Activated B cell treated with CpG ODN at 0.5 μM for 24 hours (primary cell): ENCODE measurements around the gene KLK15. TPM values are rescaled to one million over a fixed set of nuclear protein-coding genes. Genes with fewer than 3 reads are reported as not detected.

Source experiments
- ATAC-seq: fragments of 200-7000 bp; cut with Tn5 transposase; one replicate; pipeline ENCODE4 v1.10.0; 2021; ENCODE audit warnings: low read depth, mild to moderate bottlenecking, moderate library complexity
- CTCF ChIA-PET: fragments of 350-600 bp; sonication (Branson Sonifier 250); formaldehyde crosslinking; loops from one replicate; lab custom pipeline; 2021; ENCODE audit warnings: antibody characterized with exemption; lab: Charles Lee
- POLR2A ChIA-PET: fragments of 350-600 bp; sonication (Branson Sonifier 250); formaldehyde crosslinking; loops from one replicate; lab custom pipeline; 2021; ENCODE audit warnings: antibody characterized with exemption; lab: Charles Lee
- DNase-seq: peaks from one replicate; pipeline ENCODE4 v3.0.0; 2022
- H3K27ac Mint-ChIP-seq: one replicate; pipeline ENCODE4 v1.8.0; 2020; ENCODE audit warnings: mixed read lengths
- H3K27me3 Mint-ChIP-seq: one replicate; pipeline ENCODE4 v1.8.0; 2021; ENCODE audit warnings: mixed read lengths
- H3K36me3 Mint-ChIP-seq: one replicate; pipeline ENCODE4 v1.8.0; 2021; ENCODE audit warnings: low read depth, mixed read lengths
- H3K4me1 Mint-ChIP-seq: one replicate; pipeline ENCODE4 v1.8.0; 2021; ENCODE audit warnings: mixed read lengths
- H3K4me3 Mint-ChIP-seq: one replicate; pipeline ENCODE4 v1.8.0; 2020; ENCODE audit warnings: mild to moderate bottlenecking, mixed read lengths
- H3K9me3 Mint-ChIP-seq: one replicate; pipeline ENCODE4 v1.8.0; 2020; ENCODE audit warnings: mixed read lengths
- intact Hi-C: fragments of 100-400 bp; cut with micrococcal nuclease; formaldehyde crosslinking; loops from one replicate; pipeline ENCODE4 v1.15.1; 2024
- total RNA-seq: library from RNA; stranded (reverse); gene quantifications from 2 replicates; pipeline ENCODE4 v1.2.3, GENCODE V29; 2022
- TF ChIP-seq, protein P1 (sequence below): fragments of 200-600 bp; IDR thresholded peaks from one replicate; pipeline ENCODE4 v1.8.0; 2022; ENCODE audit warnings: antibody characterized with exemption, mild to moderate bottlenecking

KLK15 gene
- total RNA-seq, 1 donor from 2014 or later, result not detected

DNA sequence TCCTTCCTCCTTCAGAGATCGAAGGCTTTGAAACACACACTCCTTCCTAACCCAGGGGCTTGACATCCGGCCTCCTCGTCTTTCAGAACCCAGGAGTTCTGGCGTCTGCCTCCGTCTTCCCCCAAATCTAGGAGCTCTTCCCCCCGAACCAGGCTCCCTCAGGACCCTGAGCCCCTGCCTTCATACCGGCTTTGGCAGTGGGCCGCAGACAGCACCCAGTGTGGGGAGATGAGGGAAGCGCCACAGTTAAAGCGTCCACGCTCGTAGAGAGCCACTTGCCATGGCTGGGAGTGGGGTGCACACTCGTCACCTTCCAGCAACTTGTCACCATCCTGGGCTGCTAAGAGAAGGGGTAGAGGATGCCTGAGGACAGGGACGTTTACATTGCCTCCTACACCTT lies 5.9 kb downstream of the KLK15 start:
- no peak overlapping the region for H3K27ac Mint-ChIP-seq
- intact Hi-C loops, result no loop called here
- no peaks in the 10 kb centered on the region for H3K9me3 Mint-ChIP-seq
- no peak overlapping the region for H3K4me3 Mint-ChIP-seq
- TF ChIP-seq, protein P1, sequence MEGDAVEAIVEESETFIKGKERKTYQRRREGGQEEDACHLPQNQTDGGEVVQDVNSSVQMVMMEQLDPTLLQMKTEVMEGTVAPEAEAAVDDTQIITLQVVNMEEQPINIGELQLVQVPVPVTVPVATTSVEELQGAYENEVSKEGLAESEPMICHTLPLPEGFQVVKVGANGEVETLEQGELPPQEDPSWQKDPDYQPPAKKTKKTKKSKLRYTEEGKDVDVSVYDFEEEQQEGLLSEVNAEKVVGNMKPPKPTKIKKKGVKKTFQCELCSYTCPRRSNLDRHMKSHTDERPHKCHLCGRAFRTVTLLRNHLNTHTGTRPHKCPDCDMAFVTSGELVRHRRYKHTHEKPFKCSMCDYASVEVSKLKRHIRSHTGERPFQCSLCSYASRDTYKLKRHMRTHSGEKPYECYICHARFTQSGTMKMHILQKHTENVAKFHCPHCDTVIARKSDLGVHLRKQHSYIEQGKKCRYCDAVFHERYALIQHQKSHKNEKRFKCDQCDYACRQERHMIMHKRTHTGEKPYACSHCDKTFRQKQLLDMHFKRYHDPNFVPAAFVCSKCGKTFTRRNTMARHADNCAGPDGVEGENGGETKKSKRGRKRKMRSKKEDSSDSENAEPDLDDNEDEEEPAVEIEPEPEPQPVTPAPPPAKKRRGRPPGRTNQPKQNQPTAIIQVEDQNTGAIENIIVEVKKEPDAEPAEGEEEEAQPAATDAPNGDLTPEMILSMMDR, result no peak
- H3K36me3 Mint-ChIP-seq, result no peaks in the 10 kb centered on the region
- peaks cover 29% of the 10 kb centered on the region for H3K27me3 Mint-ChIP-seq
- H3K4me1 Mint-ChIP-seq, result peaks cover 10% of the 10 kb centered on the region
- ChIA-PET CTCF (no interaction called here), POLR2A (no interaction called here)
- no peak for ATAC-seq
- no peak for DNase-seq

DNA sequence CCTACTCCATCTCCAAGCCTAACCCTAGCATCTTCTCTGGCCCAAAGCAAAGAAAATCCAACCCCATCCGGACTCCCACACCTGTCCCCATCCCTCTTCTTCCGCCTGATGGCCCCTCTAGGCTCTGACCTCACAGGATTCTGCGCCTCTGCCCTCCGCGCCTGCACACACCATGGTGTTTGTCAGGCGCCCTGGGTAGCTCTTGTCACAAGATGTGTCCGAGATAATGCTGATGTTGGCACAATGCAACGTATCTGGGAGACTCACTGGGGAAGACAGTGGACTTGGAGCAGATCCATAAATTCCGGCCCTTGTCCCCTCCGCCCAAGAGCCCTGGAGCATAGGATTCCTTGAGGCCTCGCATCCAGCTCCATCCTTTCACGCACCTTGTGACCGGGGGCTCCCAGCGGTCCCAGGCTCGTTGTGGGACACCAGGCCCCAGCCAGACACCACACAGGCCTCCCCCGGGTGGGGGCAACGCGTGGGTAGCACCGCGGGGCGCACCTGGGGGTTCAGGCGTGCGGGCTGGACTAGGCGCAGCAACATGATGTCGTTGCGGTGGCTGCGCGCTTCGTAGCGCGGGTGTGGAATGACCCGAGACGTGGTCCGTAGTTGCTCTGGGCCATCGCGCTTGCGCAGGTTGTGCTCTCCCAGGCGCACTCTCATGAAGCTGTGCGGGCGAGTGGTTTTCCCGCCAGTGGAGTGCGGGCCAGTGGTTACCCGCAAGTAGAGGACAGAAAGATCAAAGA lies 6.7 kb downstream of the KLK15 start:
- H3K4me1 Mint-ChIP-seq, result peaks cover 17% of the 10 kb centered on the region
- CTCF ChIA-PET, result no interaction called here
- H3K27ac Mint-ChIP-seq, result no peak overlapping the region

DNA sequence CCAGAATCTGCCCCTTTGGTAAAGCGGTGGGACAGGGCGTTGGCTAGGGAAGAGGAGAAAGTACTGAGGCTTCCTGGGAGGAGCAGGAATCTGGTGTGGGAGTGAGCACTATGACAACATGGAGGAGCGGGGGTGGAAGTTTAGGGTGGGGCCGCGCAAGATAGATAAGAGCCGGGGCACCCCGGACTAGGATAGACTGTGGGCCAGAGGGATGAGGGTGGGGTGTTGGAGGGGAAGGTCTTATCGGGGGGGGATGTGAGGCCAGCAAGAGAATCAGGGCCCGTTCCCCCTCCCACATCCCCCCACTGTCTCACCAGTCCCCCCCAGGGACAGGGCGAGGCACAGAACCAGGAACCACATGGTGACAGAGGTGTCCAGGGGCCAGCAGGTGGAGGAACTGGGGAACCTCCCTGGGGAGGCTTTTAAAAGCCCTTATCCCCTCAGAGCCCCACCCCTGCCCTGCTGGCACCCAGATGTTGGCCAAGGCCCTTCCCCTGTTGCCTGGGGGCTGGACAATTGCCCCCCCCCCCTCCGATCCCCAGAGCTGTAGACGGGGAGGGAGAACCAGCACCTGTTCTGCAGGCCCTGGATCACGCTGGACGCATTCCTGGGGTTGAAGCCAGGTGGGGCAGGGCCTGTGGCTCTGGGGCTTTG lies 9.9 kb downstream of the KLK15 start, which contains the start of gene KLK1:
Gene KLK1, minus strand, starts transcription at position 399 of the 654 bp plus-strand sequence. Its CDS starts 39 bp downstream, at position 360.
- POLR2A ChIA-PET, result interaction anchor here (2.7 kb wide), 1 partner anchor 18 kb away, joined by 7 read pairs; no protein-coding TSS in a partner anchor
- Mint-ChIP-seq H3K36me3 (no peaks in the 10 kb centered on the region), H3K27ac (no peak within 1 kb of the TSS), H3K4me1 (peaks cover 46% of the 10 kb centered on the region), H3K27me3 (peaks cover 20% of the 10 kb centered on the region), H3K4me3 (no peak within 1 kb of the TSS), H3K9me3 (no peaks in the 10 kb centered on the region)
- CTCF ChIA-PET, result interaction anchor here (0.6 kb wide), 1 partner anchor 886 kb away, joined by 3 read pairs; no protein-coding TSS in a partner anchor
- TF ChIP-seq, protein P1, result no peak
- intact Hi-C loops, result no loop called here
- DNase-seq, result no peak
- no peak for ATAC-seq

More for the DNA sequence above, 6.7 kb downstream of the KLK15 start:
- Mint-ChIP-seq H3K36me3 (no peaks in the 10 kb centered on the region), H3K27me3 (peaks cover 28% of the 10 kb centered on the region), H3K4me3 (no peak overlapping the region), H3K9me3 (no peaks in the 10 kb centered on the region)
- TF ChIP-seq, protein P1, result no peak
- intact Hi-C loops, result no loop called here
- DNase-seq (no peak), ATAC-seq (no peak)
- POLR2A ChIA-PET, result no interaction called here

DNA sequence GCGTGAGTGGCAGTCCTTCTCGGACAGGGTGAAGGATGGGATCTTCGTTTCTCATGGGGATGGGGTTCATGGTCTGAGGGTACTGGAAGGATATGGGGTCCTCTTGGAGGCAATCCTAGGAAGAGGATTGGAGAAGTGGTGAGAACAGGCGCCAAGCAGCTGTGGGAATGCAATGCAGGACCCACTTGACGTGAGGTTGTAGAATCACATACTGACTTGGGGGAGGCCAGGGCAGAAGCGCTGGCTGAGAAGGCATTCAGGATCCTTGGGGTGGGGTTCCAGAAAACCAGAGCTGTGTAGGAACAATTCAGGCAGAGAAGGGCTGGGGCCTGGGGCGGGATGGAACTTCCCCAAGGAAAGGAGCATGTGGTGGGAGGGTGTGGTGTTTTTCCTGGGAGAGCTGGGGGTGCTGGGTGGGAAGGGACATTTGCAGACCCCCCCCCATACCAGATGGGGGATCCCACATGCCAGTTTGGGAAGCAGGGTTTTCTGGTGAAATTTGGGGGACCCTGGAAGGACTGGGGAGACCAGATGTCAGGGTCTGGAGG lies 10.6 kb downstream of the KLK15 start:
- Mint-ChIP-seq H3K4me1 (peaks cover 53% of the 10 kb centered on the region), H3K4me3 (no peak overlapping the region), H3K36me3 (no peaks in the 10 kb centered on the region), H3K27ac (no peak overlapping the region), H3K9me3 (no peaks in the 10 kb centered on the region), H3K27me3 (peaks cover 16% of the 10 kb centered on the region)
- CTCF ChIA-PET, result no interaction called here
- TF ChIP-seq, protein P1, result no peak
- intact Hi-C loops, result no loop called here
- DNase-seq (no peak), ATAC-seq (no peak)
- POLR2A ChIA-PET, result interaction anchor here (2.7 kb wide), 1 partner anchor 18 kb away, joined by 7 read pairs; no protein-coding TSS in a partner anchor

DNA sequence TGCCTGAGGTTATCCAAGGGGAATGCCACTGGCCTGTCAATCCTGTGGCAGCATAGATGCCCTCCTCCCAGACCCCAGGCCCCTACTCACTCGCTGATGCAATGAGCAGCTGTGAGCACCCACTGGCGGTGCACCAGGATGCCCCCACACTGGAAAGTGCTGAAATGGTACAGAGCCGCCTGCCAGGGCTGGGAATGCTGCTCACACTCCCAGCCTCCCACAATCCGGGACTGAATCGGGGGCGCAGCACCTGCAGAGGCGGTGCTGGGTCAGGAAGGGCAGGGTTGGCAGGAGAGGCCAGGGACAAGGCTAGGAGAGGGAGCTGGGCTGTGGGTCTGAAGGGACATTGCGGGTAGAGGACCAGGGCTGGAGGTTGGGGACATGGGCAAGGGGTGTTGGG lies 11.8 kb downstream of the KLK15 start:
- TF ChIP-seq, protein P1, result no peak
- Mint-ChIP-seq H3K4me1 (peaks cover 63% of the 10 kb centered on the region), H3K27ac (no peak overlapping the region), H3K36me3 (no peaks in the 10 kb centered on the region), H3K4me3 (no peak overlapping the region), H3K9me3 (no peaks in the 10 kb centered on the region), H3K27me3 (peaks cover 9% of the 10 kb centered on the region)
- intact Hi-C loops, result no loop called here
- ATAC-seq (no peak), DNase-seq (no peak)
- CTCF ChIA-PET, result no interaction called here
- POLR2A ChIA-PET, result no interaction called here
